ENCODE data around the gene PDE1A.
A peak's percentile ranks its signal among the peaks of the same experiment; 100 is the strongest.

The PDE1A gene

GRCh38 chr2:182186132-182186735 lies 240.6 kb downstream of the PDE1A start:
- peak; percentile 11 for DNase-seq

GRCh38 chr2:182182436-182182835 lies 244.4 kb downstream of the PDE1A start:
- DNase-seq, result no peak

- no peak for DNase-seq
These were observed 245.5 kb downstream of the PDE1A start for GRCh38 chr2:182181381-182181780.

- DNase-seq, result no peak
These were observed 247.7 kb downstream of the PDE1A start for GRCh38 chr2:182179176-182179575.

- DNase-seq, result no peak
These were observed 252.8 kb downstream of the PDE1A start for GRCh38 chr2:182173944-182174622.

- no peak for DNase-seq
These were observed 256.5 kb downstream of the PDE1A start for GRCh38 chr2:182170341-182170740.

GRCh38 chr2:182167882-182168281 lies 259.0 kb downstream of the PDE1A start:
- DNase-seq, result no peak

- no peak for DNase-seq
These were observed 260.0 kb downstream of the PDE1A start for GRCh38 chr2:182166841-182167240.

- no peak for DNase-seq
These were observed 260.4 kb downstream of the PDE1A start for GRCh38 chr2:182166406-182166805.

GRCh38 chr2:182165202-182165601 lies 261.6 kb downstream of the PDE1A start:
- no peak for DNase-seq

- DNase-seq, result no peak
These were observed 262.1 kb downstream of the PDE1A start for GRCh38 chr2:182164686-182165085.

- no peak for DNase-seq
These were observed 263.0 kb downstream of the PDE1A start for GRCh38 chr2:182163878-182164277.

- DNase-seq, result no peak
These were observed 278.5 kb downstream of the PDE1A start for GRCh38 chr2:182148344-182148743.

GRCh38 chr2:182144776-182145165 lies 282.1 kb downstream of the PDE1A start:
- DNase-seq, result no peak

GRCh38 chr2:182144041-182144775 lies 282.6 kb downstream of the PDE1A start:
- no peak for DNase-seq

- no peak for DNase-seq
These were observed 284.8 kb downstream of the PDE1A start for GRCh38 chr2:182142062-182142461.

- no peak for DNase-seq
These were observed 292.6 kb downstream of the PDE1A start for GRCh38 chr2:182134201-182134600.

- DNase-seq, result no peak
These were observed 293.5 kb downstream of the PDE1A start for GRCh38 chr2:182133195-182133891.

- no peak for DNase-seq
These were observed 294.2 kb downstream of the PDE1A start for GRCh38 chr2:182132605-182133004.

GRCh38 chr2:182128821-182129707 lies 297.8 kb downstream of the PDE1A start:
- DNase-seq, result no peak

- no peak for DNase-seq
These were observed 309.6 kb downstream of the PDE1A start for GRCh38 chr2:182117196-182117595.

- no peak for DNase-seq
These were observed 310.1 kb downstream of the PDE1A start for GRCh38 chr2:182116774-182117173.

- no peak for DNase-seq
These were observed 311.6 kb downstream of the PDE1A start for GRCh38 chr2:182115258-182115657.

Measured in NCI-H187 treated with DMSO at 0.1 percent for 48 hours (cell line).